Measurements from ENCODE around the gene BTN3A1.

- TF ChIP-seq CTCF (IDR thresholded peaks at IDR 0.05 in 4 of 5, conservative IDR thresholded peaks at IDR 0.05 in 1 of 5) (no peak), POLR2A (IDR thresholded peaks at IDR 0.05) (no peak)
Observed at GRCh38 chr6:26382121-26382520, 20.0 kb upstream of the BTN3A1 start.
